A549 (cell line): ENCODE results near the gene TBC1D19.

Experiments used
- BCL3 ChIP-seq: fragments of >200 bp; sonication (Bioruptor Twin); formaldehyde crosslinking; IDR thresholded peaks from 3 replicates; pipeline ENCODE4 v1.6.1; 2016
- ESRRA ChIP-seq: fragments of 150-350 bp; IDR thresholded peaks from 2 replicates; pipeline ENCODE4 v1.6.1; 2014; ENCODE audit warnings: mild to moderate bottlenecking, low read length, borderline replicate concordance
- POLR2A ChIP-seq: IDR thresholded peaks from 2 replicates; pipeline ENCODE4 v1.6.1; 2012; ENCODE audit warnings: mild to moderate bottlenecking, low read length

GRCh38 chr4:26765515-26765914 lies 181.6 kb downstream of the TBC1D19 start:
- no peak for TF ChIP-seq ESRRA
- TF ChIP-seq BCL3 = no peak
- no peak for TF ChIP-seq POLR2A
